ENCODE measurements around the gene BRIP1. TPM values are rescaled to one million over a fixed set of nuclear protein-coding genes. Genes with fewer than 3 reads are reported as not detected.
A peak's percentile ranks its signal among the peaks of the same experiment; 100 is the strongest.

Gene BRIP1
- total RNA-seq, 1 experiment from 2014 or later = 20.2 TPM

DNA sequence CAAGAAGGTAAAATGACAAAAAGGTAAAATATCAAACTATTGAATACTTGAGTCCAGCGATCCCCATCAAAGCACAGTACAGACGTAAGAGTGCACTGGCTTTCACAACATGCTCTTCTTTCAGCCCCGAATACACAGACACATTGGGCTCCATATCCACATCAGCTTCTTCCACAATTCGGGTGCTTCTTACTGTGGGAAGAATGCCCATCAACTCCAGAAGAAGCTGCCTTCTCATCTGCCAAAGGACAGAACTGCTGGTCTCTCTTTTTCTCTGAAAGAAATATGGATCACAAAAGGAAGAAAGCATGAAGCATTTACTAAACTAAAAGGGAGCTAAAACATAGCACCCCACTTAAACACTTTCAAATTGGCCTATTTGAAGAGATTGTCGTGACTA is 44.0 kb upstream of the BRIP1 start:
- no peaks in the 10 kb centered on the region for H3K27me3 Mint-ChIP-seq (ENCODE audit: low read depth)
- no peak overlapping the region for H2AK5ac ChIP-seq (ENCODE audit: insufficient read length, low read length)
- no peaks in the 10 kb centered on the region for H3K9me3 Mint-ChIP-seq

More for the DNA sequence above, 44.0 kb upstream of the BRIP1 start:
- peaks cover 17 to 53% (median 49%) of the 10 kb centered on the region in 3 experiments; a peak in 6 of 7 replicates for H3K36me3 Mint-ChIP-seq (ENCODE audit: insufficient read depth in 1 of 3, low read depth in 3 of 3)
- no peaks in the 10 kb centered on the region for H3K4me1 Mint-ChIP-seq
- DNase-seq = no peak
- Histone ChIP-seq H3K9me3 (ENCODE audit: control insufficient read depth, low read depth, low read length) (no peaks in the 10 kb centered on the region), H4K91ac (ENCODE audit: insufficient read length, low read depth, low read length) (no peak overlapping the region), H4K20me1 (ENCODE audit: control insufficient read depth, insufficient read depth, insufficient read length) (no peaks in the 10 kb centered on the region), H3K18ac (ENCODE audit: insufficient read length, low read depth, low read length) (no peak overlapping the region), H3K14ac (ENCODE audit: insufficient read depth, low read length) (no peak overlapping the region), H2BK5ac (ENCODE audit: insufficient read length, low read length) (no peak overlapping the region), H3K4me2 (ENCODE audit: insufficient read depth, insufficient read length, low read length) (no peak overlapping the region), H2BK12ac (ENCODE audit: insufficient read length, low read depth, low read length) (no peak overlapping the region), H3K27ac (ENCODE audit: insufficient read length, low read depth, low read length) (no peak overlapping the region), H4K5ac (ENCODE audit: insufficient read length, low read depth, low read length) (no peak overlapping the region), H2BK15ac (ENCODE audit: low read depth, low read length) (no peak overlapping the region), H3K79me2 (ENCODE audit: insufficient read depth, low read length) (no peaks in the 10 kb centered on the region), H2BK20ac (ENCODE audit: low read depth, low read length, poor library complexity, severe bottlenecking) (no peak overlapping the region), H2BK120ac (ENCODE audit: low read depth, low read length, poor library complexity, severe bottlenecking) (no peak overlapping the region), H2AFZ (ENCODE audit: low read length) (no peak overlapping the region), H3K27me3 (ENCODE audit: insufficient read depth, low read length) (no peaks in the 10 kb centered on the region), H4K8ac (replicated peaks; ENCODE audit: insufficient read length, low read depth, low read length) (no peak overlapping the region), H3K9ac (ENCODE audit: extremely low read depth, insufficient read length, low read length) (no peak overlapping the region), H3K56ac (ENCODE audit: insufficient read length, low read depth, low read length) (no peak overlapping the region), H3K79me1 (ENCODE audit: insufficient read depth, low read depth, low read length, poor library complexity, severe bottlenecking) (no peaks in the 10 kb centered on the region), H3K23me2 (ENCODE audit: insufficient read length, low read depth, low read length, poor library complexity, severe bottlenecking) (no peaks in the 10 kb centered on the region), H3T11ph (ENCODE audit: low read length) (no peak overlapping the region), H3K4me1 (ENCODE audit: insufficient read depth, low read length) (no peaks in the 10 kb centered on the region), H3K4ac (ENCODE audit: low read depth, low read length) (no peak overlapping the region), H3K23ac (ENCODE audit: insufficient read length, low read depth, low read length) (no peak overlapping the region)
- H3K27ac Mint-ChIP-seq = peak overlapping the region in 1 of 3 experiments; percentile 33; a peak in 1 of 7 replicates
- TF ChIP-seq, protein P1, sequence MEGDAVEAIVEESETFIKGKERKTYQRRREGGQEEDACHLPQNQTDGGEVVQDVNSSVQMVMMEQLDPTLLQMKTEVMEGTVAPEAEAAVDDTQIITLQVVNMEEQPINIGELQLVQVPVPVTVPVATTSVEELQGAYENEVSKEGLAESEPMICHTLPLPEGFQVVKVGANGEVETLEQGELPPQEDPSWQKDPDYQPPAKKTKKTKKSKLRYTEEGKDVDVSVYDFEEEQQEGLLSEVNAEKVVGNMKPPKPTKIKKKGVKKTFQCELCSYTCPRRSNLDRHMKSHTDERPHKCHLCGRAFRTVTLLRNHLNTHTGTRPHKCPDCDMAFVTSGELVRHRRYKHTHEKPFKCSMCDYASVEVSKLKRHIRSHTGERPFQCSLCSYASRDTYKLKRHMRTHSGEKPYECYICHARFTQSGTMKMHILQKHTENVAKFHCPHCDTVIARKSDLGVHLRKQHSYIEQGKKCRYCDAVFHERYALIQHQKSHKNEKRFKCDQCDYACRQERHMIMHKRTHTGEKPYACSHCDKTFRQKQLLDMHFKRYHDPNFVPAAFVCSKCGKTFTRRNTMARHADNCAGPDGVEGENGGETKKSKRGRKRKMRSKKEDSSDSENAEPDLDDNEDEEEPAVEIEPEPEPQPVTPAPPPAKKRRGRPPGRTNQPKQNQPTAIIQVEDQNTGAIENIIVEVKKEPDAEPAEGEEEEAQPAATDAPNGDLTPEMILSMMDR (conservative IDR thresholded peaks at IDR 0.05) = no peak
- WGBS (ENCODE audit: extremely low coverage, insufficient read length, low lambda C conversion rate) = no CpG with 5 or more reads among the region's 5 CpGs
- H3K4me3 Mint-ChIP-seq = no peak overlapping the region
